Transverse colon (tissue), 3 donors: ENCODE results near the gene ARHGAP21.

ENCODE experiments used
- CTCF ChIP-seq, 5 experiments: fragments of 200-600 bp in 3 of 5; fragments of 450-650 bp in 2 of 5; sonication (generic) in 3 of 5; IDR thresholded peaks; 1 replicate in 2 of 5; 2 replicates in 3 of 5; pipeline ENCODE4 v1.5.1; 2016 to 2017; ENCODE audit warnings: antibody characterized with exemption in 5 of 5, inconsistent platforms in 3 of 5, mild to moderate bottlenecking in 2 of 5, moderate library complexity in 1 of 5
- POLR2A ChIP-seq: fragments of 450-650 bp; IDR thresholded peaks from one replicate; pipeline ENCODE4 v1.6.1; 2016; ENCODE audit warnings: antibody characterized with exemption, mild to moderate bottlenecking, moderate library complexity

- no peak for TF ChIP-seq CTCF (IDR thresholded peaks at IDR 0.05)
- no peak for TF ChIP-seq POLR2A
Observed at GRCh38 chr10:24723386-24723787, 300 bp downstream of the ARHGAP21 start.
